Heart left ventricle (tissue), 16 donors: Measurements from ENCODE around the gene AGAP6. TPM values are rescaled to one million over a fixed set of nuclear protein-coding genes. Genes with fewer than 3 reads are reported as not detected.
"Not testable (repeated sequence)": the region's sequence is repeated elsewhere in the genome, so short reads cannot be mapped to it uniquely, and the experiment has no call there.

Source experiments
- ATAC-seq, 4 donors: fragments of 200-7000 bp; cut with Tn5 transposase; one replicate each; pipeline ENCODE4 v1.9.1; 2020 to 2022; ENCODE audit warnings: moderate library complexity in 4 of 4, mild to moderate bottlenecking in 3 of 4, moderate number of reproducible peaks in 1 of 4
- DNase-seq, 5 donors: peaks; one replicate each; pipeline ENCODE4 v3.0.0-alpha.2; 2020
- H3K27ac ChIP-seq, 12 donors: fragments of 200-600 bp; sonication (generic) in 4 of 12; one replicate each; pipeline versions ENCODE4 v1.5.0 to v1.8.0; 2016 to 2022; ENCODE audit warnings: mild to moderate bottlenecking in 2 of 12
- H3K27me3 ChIP-seq, 9 donors: fragments of 200-600 bp; sonication (generic) in 2 of 9; one replicate each; pipeline versions ENCODE4 v1.5.1 to v1.8.0; 2016 to 2022; ENCODE audit warnings: mild to moderate bottlenecking in 3 of 9
- H3K36me3 ChIP-seq, 9 donors: fragments of 200-600 bp; sonication (generic) in 2 of 9; one replicate each; pipeline versions ENCODE4 v1.5.0 to v1.8.0; 2018 to 2022; ENCODE audit warnings: mild to moderate bottlenecking in 2 of 9
- H3K4me1 ChIP-seq, 12 donors: fragments of 200-600 bp; sonication (generic) in 4 of 12; one replicate each; pipeline versions ENCODE4 v1.5.0 to v1.8.0; 2016 to 2022; ENCODE audit warnings: mild to moderate bottlenecking in 3 of 12
- H3K4me3 ChIP-seq, 12 donors: fragments of 200-600 bp; sonication (generic) in 4 of 12; one replicate each; pipeline versions ENCODE4 v1.5.0 to v1.8.0; 2017 to 2022; ENCODE audit warnings: mild to moderate bottlenecking in 9 of 12, moderate library complexity in 4 of 12
- H3K9me3 ChIP-seq, 12 donors: fragments of 200-600 bp; sonication (generic) in 4 of 12; one replicate each; pipeline versions ENCODE4 v1.5.0 to v1.8.0; 2016 to 2022; ENCODE audit warnings: mild to moderate bottlenecking in 1 of 12
- CTCF ChIP-seq, 12 donors: fragments of 200-600 bp; sonication (generic) in 4 of 12; IDR thresholded peaks; one replicate each; pipeline versions ENCODE4 v1.5.0 to v1.8.0; 2018 to 2022; ENCODE audit warnings: antibody characterized with exemption in 12 of 12, mild to moderate bottlenecking in 5 of 12
- POLR2A ChIP-seq, 2 donors: fragments of 450-650 bp; IDR thresholded peaks; one replicate each; pipeline ENCODE4 v1.6.1; 2017; ENCODE audit warnings: antibody characterized with exemption in 2 of 2, mild to moderate bottlenecking in 2 of 2, moderate library complexity in 2 of 2
- WGBS, 4 donors: extraction: QIAGEN DNeasy Blood & Tissue Kit in 2 of 4; methylation state at CpG; one replicate each; pipeline versions ENCODE4 v1.1.5 to v1.1.7; 2013 to 2018; 5-methylcytosine and 5-hydroxymethylcytosine counted together
- intact Hi-C, 10 donors: fragments of 100-400 bp; cut with DNase I; formaldehyde crosslinking; loops; one replicate each; pipeline versions ENCODE4 v1.11.1 to v1.14.2; 2022
- long read RNA-seq, 3 donors: library from polyadenylated mRNA; unstranded; transcript quantifications; one replicate each; pipeline ENCODE4 v2.0.0, GENCODE V29; 2020 to 2021
- polyA plus RNA-seq, 2 donors: library from polyadenylated mRNA; stranded (reverse); fragments of 200-250 nt; gene quantifications; one replicate each; pipeline ENCODE4 v1.2.3, GENCODE V29; 2013
- total RNA-seq, 9 donors: library from RNA; depleted of rRNA in 2 of 9; stranded (reverse); fragments of >200 nt in 2 of 9; fragmentation: NEBNext Ultra II Directional in 3 of 9; extraction: Animal tissue kit (Norgen Biotek cat#: 25700) in 3 of 9; gene quantifications; one replicate each; pipeline versions ENCODE4 v1.1.0 to v1.2.4, GENCODE V29; 2016 to 2023
- donor health status: ischemic (EF 13 %, LVEDD 7.1; RV severe dilation, severe dysfunction).
- donor health status: healthy with polysubstance abuse.
- donor health status: DM: no; HTN: yes; CAD: no.
- donor health status: DM: no; HTN: no; CAD: no.
- donor health status: ischemic (EF 25% LVEDD 6.9; RV normal size, moderate dysfunction).
- donor health status: ischemic (EF 25% LVEDD 5.7; RV mildly dilated, moderate dysfunction).
- donor health status: healthy.
- donor health status: DM: yes; HTN: yes; CAD: no.
- donor health status: ischemic (EF 35%, LVEDD 5.7; RV mildly dilated, moderate dysfunction).
- donor health status: nonischemic (EF 11% LVEDD 7.7; RV severe dilation, severe dysfunction).
- donor health status: DM: yes; HTN: yes; CAD: no.
- donor health status: PGD.
- donor health status: ischemic (EF 29% LVEDD 5.4; RV normal size, mild dysfunction).
- donor health status: nonischemic (EF 23%, LVEDD 6.1; RV moderate dilation, normal function).

Gene AGAP6
- total RNA-seq (1 to 10 TPM; 2.3 to 6.0 (median 3.7) TPM), polyA plus RNA-seq (1 to 10 TPM; 3.2 to 8.2 TPM)
- long read RNA-seq, donor 1, partial matches to known transcripts, result 0 of 2 reads
- long read RNA-seq, donor 1, other reads (novel, unspliced or antisense), result 1 of 2 reads
- long read RNA-seq, donor 2, partial matches to known transcripts, result 0 of 8 reads
- long read RNA-seq, donor 2, other reads (novel, unspliced or antisense), result 7 of 8 reads
- long read RNA-seq, donor 3, partial matches to known transcripts, result 0 of 1 reads
- long read RNA-seq, donor 3, other reads (novel, unspliced or antisense), result 1 of 1 reads

GRCh38 chr10:49988376-49988775 lies at the start of gene AGAP6:
TSS of gene AGAP6 (plus strand) at chr10:49988406. CDS start at chr10:49988716, 310 bp downstream.
- H3K4me3 ChIP-seq, DNase-seq, H3K27me3 ChIP-seq, H3K9me3 ChIP-seq, intact Hi-C loops, H3K27ac ChIP-seq, ATAC-seq, H3K4me1 ChIP-seq: not testable (repeated sequence)
- H3K36me3 ChIP-seq, result peaks cover 0 to 33% (median 4%) of the 10 kb centered on the region in 9 donors
- 94 to 96% (median 95%) methylated on average over 11 to 17 of the region's 18 CpGs for WGBS, 4 donors

GRCh38 chr10:49941447-49942338 lies 46.5 kb upstream of the AGAP6 start, which contains the start of the genes PARG and TIMM23B:
TSS of gene PARG (minus strand) at chr10:49942027. CDS start at chr10:49941725, 302 bp downstream.
TSS of gene TIMM23B (plus strand) at chr10:49942053. CDS start at chr10:49942195, 142 bp downstream.
- WGBS, 4 donors, result 0 to 1% (median 0%) methylated on average over 59 to 81 of the region's 81 CpGs
- peak; percentile 82 to 89 (median 83) for DNase-seq
- Histone ChIP-seq H3K4me1 (peaks cover 0 to 30% (median 21%) of the 10 kb centered on the region in 12 donors), H3K4me3 (peak within 1 kb of the TSS; percentile 71 to 92 (median 84)), H3K27ac (peak within 1 kb of the TSS in 11 of 12 donors; percentile 29 to 82 (median 77)), H3K36me3 (peaks cover 0 to 18% (median 5%) of the 10 kb centered on the region in 9 donors)
- intact Hi-C loops, H3K9me3 ChIP-seq, H3K27me3 ChIP-seq: not testable (repeated sequence)
- TF ChIP-seq POLR2A (IDR thresholded peaks at IDR 0.05), result peak in 1 of 2 donors; percentile 61
- TF ChIP-seq CTCF (IDR thresholded peaks at IDR 0.05), result peak in 1 of 12 donors; percentile 13
- peak; percentile 88 to 96 (median 96) for ATAC-seq

GRCh38 chr10:49942339-49942705 lies 45.9 kb upstream of the AGAP6 start:
- peak overlapping the region in 11 of 12 donors; percentile 29 to 82 (median 77) for H3K27ac ChIP-seq
- DNase-seq, H3K9me3 ChIP-seq, intact Hi-C loops, H3K27me3 ChIP-seq: not testable (repeated sequence)
- ATAC-seq, result peak in 2 of 4 donors; percentile 8 to 32
- H3K4me1 ChIP-seq, result peaks cover 0 to 30% (median 21%) of the 10 kb centered on the region in 12 donors
- H3K36me3 ChIP-seq, result peaks cover 0 to 24% (median 11%) of the 10 kb centered on the region in 9 donors
- WGBS, 4 donors, result 0 to 1% (median 1%) methylated on average over 12 of the region's 12 CpGs
- peak overlapping the region; percentile 71 to 92 (median 84) for H3K4me3 ChIP-seq

GRCh38 chr10:49943607-49944006 lies 44.6 kb upstream of the AGAP6 start:
- H3K9me3 ChIP-seq, intact Hi-C loops, DNase-seq, H3K27me3 ChIP-seq, ATAC-seq, H3K4me3 ChIP-seq, H3K27ac ChIP-seq: not testable (repeated sequence)
- WGBS, 4 donors, result 77 to 85% (median 82%) methylated on average over 2 of the region's 2 CpGs
- H3K4me1 ChIP-seq, result peaks cover 0 to 30% (median 21%) of the 10 kb centered on the region in 12 donors
- H3K36me3 ChIP-seq, result peaks cover 0 to 31% (median 11%) of the 10 kb centered on the region in 9 donors

- H3K4me1 ChIP-seq, H3K4me3 ChIP-seq, DNase-seq, H3K9me3 ChIP-seq, intact Hi-C loops, H3K27me3 ChIP-seq: not testable (repeated sequence)
- H3K27ac ChIP-seq, result peak overlapping the region in 1 of 12 donors; percentile 60
- ATAC-seq, result peak; percentile 26 to 51 (median 44)
- peaks cover 0 to 42% (median 14%) of the 10 kb centered on the region in 9 donors for H3K36me3 ChIP-seq
- 86 to 98% (median 95%) methylated on average over 1 of the region's 2 CpGs for WGBS, 4 donors
Observed at GRCh38 chr10:49948142-49948541, 40.1 kb upstream of the AGAP6 start.

GRCh38 chr10:49948737-49949136 lies 39.5 kb upstream of the AGAP6 start:
- DNase-seq, H3K27me3 ChIP-seq, ATAC-seq, intact Hi-C loops, H3K9me3 ChIP-seq, H3K4me1 ChIP-seq, H3K4me3 ChIP-seq: not testable (repeated sequence)
- Histone ChIP-seq H3K36me3 (peaks cover 0 to 48% (median 16%) of the 10 kb centered on the region in 9 donors), H3K27ac (peak overlapping the region in 1 of 12 donors; percentile 60)
- 92 to 99% (median 95%) methylated on average over 2 of the region's 2 CpGs for WGBS, 4 donors

GRCh38 chr10:49952006-49952405 lies 36.2 kb upstream of the AGAP6 start:
- intact Hi-C loops, DNase-seq, H3K27me3 ChIP-seq, H3K27ac ChIP-seq, H3K9me3 ChIP-seq, H3K4me3 ChIP-seq, ATAC-seq, H3K4me1 ChIP-seq: not testable (repeated sequence)
- peaks cover 0 to 54% (median 34%) of the 10 kb centered on the region in 9 donors for H3K36me3 ChIP-seq
- 78 to 89% (median 83%) methylated on average over 3 of the region's 3 CpGs for WGBS, 4 donors

- H3K27me3 ChIP-seq, H3K27ac ChIP-seq, H3K4me3 ChIP-seq, H3K9me3 ChIP-seq, DNase-seq, ATAC-seq, H3K4me1 ChIP-seq, intact Hi-C loops: not testable (repeated sequence)
- 71 to 85% (median 79%) methylated on average over 2 to 3 of the region's 3 CpGs for WGBS, 4 donors
- peaks cover 0 to 54% (median 31%) of the 10 kb centered on the region in 9 donors for H3K36me3 ChIP-seq
Observed at GRCh38 chr10:49953122-49953521, 35.1 kb upstream of the AGAP6 start.

- H3K4me3 ChIP-seq, H3K27me3 ChIP-seq, H3K4me1 ChIP-seq, H3K9me3 ChIP-seq, intact Hi-C loops, H3K27ac ChIP-seq, ATAC-seq: not testable (repeated sequence)
- DNase-seq, result peak in 1 of 5 donors; percentile 51
- H3K36me3 ChIP-seq, result peaks cover 0 to 16% (median 4%) of the 10 kb centered on the region in 9 donors
- WGBS, 4 donors, result 83 to 99% (median 97%) methylated on average over 1 to 37 of the region's 37 CpGs
Observed at GRCh38 chr10:49970331-49970857, 17.8 kb upstream of the AGAP6 start.
